ENCODE data around the gene FMO5.

The FMO5 gene

DNA sequence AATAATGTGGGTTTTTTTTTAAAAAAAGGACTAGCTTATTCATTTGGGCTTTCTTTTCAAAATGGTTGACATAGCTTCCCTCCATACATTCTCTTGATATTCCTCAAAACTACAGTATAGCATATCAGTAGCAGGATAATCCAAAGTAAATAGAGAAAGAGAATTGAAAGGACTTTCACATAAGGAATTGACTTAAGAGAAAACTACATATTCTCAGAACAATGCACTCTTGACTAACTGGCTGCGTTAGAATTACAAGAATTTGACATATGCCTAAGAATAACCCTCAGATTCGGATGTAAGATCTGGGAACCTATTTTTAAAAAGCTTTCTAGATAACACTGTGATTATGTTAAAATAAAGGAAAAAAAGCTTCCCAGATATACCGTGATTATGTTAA is 56.0 kb downstream of the FMO5 start:
- no peak overlapping the region; the same call in 1 of the 2 replicates for H3K4me2 ChIP-seq (ENCODE audit: insufficient read depth, low read length)
- H3K9ac ChIP-seq (ENCODE audit: low read depth, low read length): no peak overlapping the region
- no peak overlapping the region for H3K27ac ChIP-seq (ENCODE audit: low read length)

DNA sequence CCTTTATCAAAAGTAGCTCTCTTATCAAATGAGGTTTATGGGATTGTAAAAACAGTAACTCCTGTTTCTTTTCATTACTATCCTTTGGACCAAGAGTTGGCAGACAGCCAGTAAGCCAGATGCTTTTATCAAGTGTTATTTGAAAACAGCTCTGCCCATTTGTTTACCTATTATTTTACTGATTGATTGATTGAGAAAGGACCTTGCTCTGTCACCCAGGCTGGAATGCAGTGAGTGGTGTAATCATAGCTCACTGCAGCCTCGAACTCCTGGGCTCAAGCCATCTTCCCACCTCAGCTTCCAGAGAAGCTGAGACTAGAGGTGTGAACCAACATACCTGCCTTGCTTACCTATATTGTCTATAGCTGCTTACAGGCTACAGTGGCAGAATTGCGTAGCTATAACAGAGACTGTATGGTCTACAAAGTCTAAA is 56.5 kb downstream of the FMO5 start:
- ATAC-seq (ENCODE audit: insufficient read depth, low read depth) (no peak), DNase-seq (no peak)
- no peaks in the 10 kb centered on the region for H4K20me1 ChIP-seq (ENCODE audit: insufficient read depth, low read length)
- no peaks in the 10 kb centered on the region for H3K9me3 ChIP-seq (ENCODE audit: insufficient read depth, low read length, severe bottlenecking)
- no peak overlapping the region for H3K4me3 ChIP-seq (ENCODE audit: low read depth in 1 of 2, low read length in 2 of 2)
- no peak overlapping the region for H3K9ac ChIP-seq (ENCODE audit: low read depth, low read length)
- peaks cover 39% of the 10 kb centered on the region for H3K4me1 ChIP-seq (ENCODE audit: insufficient read depth, low read length)
- 0 out of 2 replicates have a peak overlapping the region, but pooled peaks have one; percentile 15 for H3K4me2 ChIP-seq (ENCODE audit: insufficient read depth, low read length)
- H3K27me3 ChIP-seq (ENCODE audit: insufficient read depth, low read length, poor library complexity): no peaks in the 10 kb centered on the region
- H3K27ac ChIP-seq (ENCODE audit: low read length): no peak overlapping the region
- H2AFZ ChIP-seq (ENCODE audit: low read depth, low read length): no peak overlapping the region
- TF ChIP-seq, protein P1, sequence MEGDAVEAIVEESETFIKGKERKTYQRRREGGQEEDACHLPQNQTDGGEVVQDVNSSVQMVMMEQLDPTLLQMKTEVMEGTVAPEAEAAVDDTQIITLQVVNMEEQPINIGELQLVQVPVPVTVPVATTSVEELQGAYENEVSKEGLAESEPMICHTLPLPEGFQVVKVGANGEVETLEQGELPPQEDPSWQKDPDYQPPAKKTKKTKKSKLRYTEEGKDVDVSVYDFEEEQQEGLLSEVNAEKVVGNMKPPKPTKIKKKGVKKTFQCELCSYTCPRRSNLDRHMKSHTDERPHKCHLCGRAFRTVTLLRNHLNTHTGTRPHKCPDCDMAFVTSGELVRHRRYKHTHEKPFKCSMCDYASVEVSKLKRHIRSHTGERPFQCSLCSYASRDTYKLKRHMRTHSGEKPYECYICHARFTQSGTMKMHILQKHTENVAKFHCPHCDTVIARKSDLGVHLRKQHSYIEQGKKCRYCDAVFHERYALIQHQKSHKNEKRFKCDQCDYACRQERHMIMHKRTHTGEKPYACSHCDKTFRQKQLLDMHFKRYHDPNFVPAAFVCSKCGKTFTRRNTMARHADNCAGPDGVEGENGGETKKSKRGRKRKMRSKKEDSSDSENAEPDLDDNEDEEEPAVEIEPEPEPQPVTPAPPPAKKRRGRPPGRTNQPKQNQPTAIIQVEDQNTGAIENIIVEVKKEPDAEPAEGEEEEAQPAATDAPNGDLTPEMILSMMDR (IDR thresholded peaks at IDR 0.05; ENCODE audit: borderline replicate concordance, extremely low read depth, low read length, poor library complexity, severe bottlenecking): no peak
- TF ChIP-seq EZH2 (IDR thresholded peaks at IDR 0.05; ENCODE audit: borderline replicate concordance, low read depth, low read length, severe bottlenecking): no peak
- H3K36me3 ChIP-seq (ENCODE audit: insufficient read depth, low read length): peaks cover 21% of the 10 kb centered on the region
- H3K79me2 ChIP-seq (ENCODE audit: insufficient read depth, low read length): peaks cover 44% of the 10 kb centered on the region

More for the DNA sequence above, 56.0 kb downstream of the FMO5 start:
- peaks cover 21% of the 10 kb centered on the region for H3K36me3 ChIP-seq (ENCODE audit: insufficient read depth, low read length)
- H3K27me3 ChIP-seq (ENCODE audit: insufficient read depth, low read length, poor library complexity): no peaks in the 10 kb centered on the region
- no peaks in the 10 kb centered on the region for H3K9me3 ChIP-seq (ENCODE audit: insufficient read depth, low read length, severe bottlenecking)
- no peak overlapping the region for H3K4me3 ChIP-seq (ENCODE audit: low read depth in 1 of 2, low read length in 2 of 2)
- H2AFZ ChIP-seq (ENCODE audit: low read depth, low read length): no peak overlapping the region
- ATAC-seq (ENCODE audit: insufficient read depth, low read depth): no peak
- no peaks in the 10 kb centered on the region for H4K20me1 ChIP-seq (ENCODE audit: insufficient read depth, low read length)
- H3K4me1 ChIP-seq (ENCODE audit: insufficient read depth, low read length): peaks cover 45% of the 10 kb centered on the region
- TF ChIP-seq, protein P1 (IDR thresholded peaks at IDR 0.05; ENCODE audit: borderline replicate concordance, extremely low read depth, low read length, poor library complexity, severe bottlenecking): no peak
- TF ChIP-seq EZH2 (IDR thresholded peaks at IDR 0.05; ENCODE audit: borderline replicate concordance, low read depth, low read length, severe bottlenecking): no peak
- DNase-seq: no peak
- peaks cover 44% of the 10 kb centered on the region for H3K79me2 ChIP-seq (ENCODE audit: insufficient read depth, low read length)

DNA sequence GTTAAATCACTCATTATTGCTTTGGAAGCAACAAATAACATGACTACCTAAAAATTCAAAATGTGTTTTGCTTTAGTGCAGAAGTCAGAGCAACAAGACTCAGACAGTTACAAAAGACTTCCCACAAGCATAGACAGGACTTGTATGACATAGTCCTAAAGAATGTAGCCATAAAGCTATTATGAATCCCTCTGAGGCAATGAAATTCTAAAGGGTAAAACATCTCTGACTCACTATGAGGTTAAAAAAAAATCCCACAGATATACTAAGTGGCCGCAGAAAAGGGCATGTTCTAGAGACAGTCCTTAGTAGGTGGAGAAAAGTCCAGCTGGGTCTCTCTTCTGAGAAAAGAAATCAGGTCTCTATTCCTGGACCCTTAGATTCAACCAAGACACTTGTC is 57.8 kb downstream of the FMO5 start:
- Histone ChIP-seq H3K79me2 (ENCODE audit: insufficient read depth, low read length) (peaks cover 44% of the 10 kb centered on the region), H3K36me3 (ENCODE audit: insufficient read depth, low read length) (peaks cover 26% of the 10 kb centered on the region), H3K4me1 (ENCODE audit: insufficient read depth, low read length) (peaks cover 29% of the 10 kb centered on the region), H2AFZ (ENCODE audit: low read depth, low read length) (no peak overlapping the region), H3K27me3 (ENCODE audit: insufficient read depth, low read length, poor library complexity) (no peaks in the 10 kb centered on the region), H3K4me2 (ENCODE audit: insufficient read depth, low read length) (no peak overlapping the region), H3K27ac (ENCODE audit: low read length) (no peak overlapping the region), H3K9ac (ENCODE audit: low read depth, low read length) (no peak overlapping the region), H3K4me3 (ENCODE audit: low read depth in 1 of 2, low read length in 2 of 2) (no peak overlapping the region), H3K9me3 (ENCODE audit: insufficient read depth, low read length, severe bottlenecking) (no peaks in the 10 kb centered on the region), H4K20me1 (ENCODE audit: insufficient read depth, low read length) (no peaks in the 10 kb centered on the region)
- ATAC-seq (ENCODE audit: insufficient read depth, low read depth): no peak
- TF ChIP-seq, protein P1 (IDR thresholded peaks at IDR 0.05; ENCODE audit: borderline replicate concordance, extremely low read depth, low read length, poor library complexity, severe bottlenecking): no peak
- TF ChIP-seq EZH2 (IDR thresholded peaks at IDR 0.05; ENCODE audit: borderline replicate concordance, low read depth, low read length, severe bottlenecking): no peak
- no peak for DNase-seq

DNA sequence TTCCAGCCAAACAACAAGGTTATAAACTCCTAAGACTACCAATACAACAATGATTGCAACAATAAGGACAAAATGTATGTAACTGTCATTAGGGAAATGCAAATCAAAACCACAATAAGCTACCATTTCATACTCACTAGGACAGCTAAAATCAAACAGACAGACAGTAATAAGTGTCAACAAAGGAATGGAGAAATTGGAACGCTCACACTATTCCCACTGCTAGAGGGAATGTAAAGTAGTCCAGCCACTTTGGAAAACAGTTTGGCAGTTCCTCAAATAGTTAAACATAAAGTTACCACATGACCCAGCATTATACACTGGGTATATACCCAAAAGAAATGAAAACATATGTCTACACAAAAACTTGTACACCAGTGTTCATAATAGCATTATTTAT is 62.1 kb downstream of the FMO5 start:
- DNase-seq (no peak), ATAC-seq (ENCODE audit: insufficient read depth, low read depth) (no peak)
- peaks cover 7% of the 10 kb centered on the region; the same call in 1 of the 2 replicates for H3K79me2 ChIP-seq (ENCODE audit: insufficient read depth, low read length)
- H4K20me1 ChIP-seq (ENCODE audit: insufficient read depth, low read length): no peaks in the 10 kb centered on the region
- H3K4me1 ChIP-seq (ENCODE audit: insufficient read depth, low read length): no peaks in the 10 kb centered on the region
- no peak overlapping the region for H3K27ac ChIP-seq (ENCODE audit: low read length)
- no peak overlapping the region for H3K9ac ChIP-seq (ENCODE audit: low read depth, low read length)
- TF ChIP-seq EZH2 (IDR thresholded peaks at IDR 0.05; ENCODE audit: borderline replicate concordance, low read depth, low read length, severe bottlenecking): no peak
- TF ChIP-seq, protein P1 (IDR thresholded peaks at IDR 0.05; ENCODE audit: borderline replicate concordance, extremely low read depth, low read length, poor library complexity, severe bottlenecking): no peak
- H3K4me3 ChIP-seq (ENCODE audit: low read depth in 1 of 2, low read length in 2 of 2): no peak overlapping the region
- no peaks in the 10 kb centered on the region for H3K9me3 ChIP-seq (ENCODE audit: insufficient read depth, low read length, severe bottlenecking)
- no peaks in the 10 kb centered on the region for H3K27me3 ChIP-seq (ENCODE audit: insufficient read depth, low read length, poor library complexity)
- H2AFZ ChIP-seq (ENCODE audit: low read depth, low read length): no peak overlapping the region
- H3K4me2 ChIP-seq (ENCODE audit: insufficient read depth, low read length): no peak overlapping the region
- peaks cover 69% of the 10 kb centered on the region for H3K36me3 ChIP-seq (ENCODE audit: insufficient read depth, low read length)

Data from DND-41 (cell line).